ENCODE measurements around the gene COQ6.

Gene COQ6

GRCh38 chr14:73936548-73936947, 13.6 kb upstream of the COQ6 start:
- no peak overlapping the region for H2BK15ac ChIP-seq (ENCODE audit: low read length)
- no peak overlapping the region for H2BK5ac ChIP-seq (ENCODE audit: low read length)
- no peak overlapping the region for H3K23ac ChIP-seq (ENCODE audit: low read depth, low read length, poor library complexity)
- H3K4me3 ChIP-seq (ENCODE audit: low read length in 2 of 2), result no peak overlapping the region
- no CpG with 5 or more reads among the region's 1 CpG for WGBS, 2 donors (ENCODE audit: extremely low coverage in 2 of 2, insufficient read length in 2 of 2, insufficient replicate concordance in 1 of 2)
- H3K18ac ChIP-seq (ENCODE audit: low read length), result no peak overlapping the region
- no peaks in the 10 kb centered on the region for H3K27me3 ChIP-seq (ENCODE audit: control insufficient read depth in 3 of 3, insufficient read depth in 3 of 3, low read depth in 1 of 3, low read length in 3 of 3)
- H4K91ac ChIP-seq (ENCODE audit: low read depth, low read length, poor library complexity), result no peak overlapping the region
- no peak overlapping the region for H2BK12ac ChIP-seq (ENCODE audit: low read length)
- no peak overlapping the region for H3K4me2 ChIP-seq (ENCODE audit: insufficient read depth, low read length, poor library complexity, severe bottlenecking)
- DNase-seq (ENCODE audit: low spot score), result no peak
- no peak overlapping the region for H2AK5ac ChIP-seq (ENCODE audit: low read depth, low read length)
- no peak overlapping the region for H3K14ac ChIP-seq (ENCODE audit: low read length)
- peaks cover 0 to 2% of the 10 kb centered on the region in 2 donors for H3K4me1 ChIP-seq (ENCODE audit: control insufficient read depth in 2 of 2, insufficient read depth in 1 of 2, low read depth in 1 of 2, low read length in 2 of 2)
- no peaks in the 10 kb centered on the region for H3K79me1 ChIP-seq (ENCODE audit: low read depth, low read length)
- H3K9me3 ChIP-seq (replicated peaks in 1 of 2; ENCODE audit: control insufficient read depth in 2 of 2, insufficient read depth in 1 of 2, low read depth in 1 of 2, low read length in 2 of 2), result no peaks in the 10 kb centered on the region
- no peak overlapping the region for H2BK120ac ChIP-seq (ENCODE audit: low read depth, low read length)
- H3K27ac ChIP-seq (replicated peaks; ENCODE audit: low read length), result no peak overlapping the region
- H3K4ac ChIP-seq (ENCODE audit: low read length), result no peak overlapping the region
- H2AFZ ChIP-seq (ENCODE audit: low read length), result no peak overlapping the region
- no peak overlapping the region for H4K8ac ChIP-seq (ENCODE audit: low read depth, low read length)
- no peak overlapping the region for H3K9ac ChIP-seq (ENCODE audit: low read depth, low read length, poor library complexity)
- peaks cover 10 to 58% of the 10 kb centered on the region in 2 donors for H3K36me3 ChIP-seq (replicated peaks in 1 of 2; ENCODE audit: control insufficient read depth in 2 of 2, insufficient read depth in 2 of 2, low read length in 2 of 2)

- Histone ChIP-seq H3K36me3 (replicated peaks in 1 of 2; ENCODE audit: control insufficient read depth in 2 of 2, insufficient read depth in 2 of 2, low read length in 2 of 2) (peaks cover 5 to 54% of the 10 kb centered on the region in 2 donors), H3K9ac (ENCODE audit: low read depth, low read length, poor library complexity) (no peak overlapping the region), H3K79me1 (ENCODE audit: low read depth, low read length) (no peaks in the 10 kb centered on the region), H2BK120ac (ENCODE audit: low read depth, low read length) (no peak overlapping the region), H3K9me3 (replicated peaks in 1 of 2; ENCODE audit: control insufficient read depth in 2 of 2, insufficient read depth in 1 of 2, low read depth in 1 of 2, low read length in 2 of 2) (no peaks in the 10 kb centered on the region), H2BK12ac (ENCODE audit: low read length) (no peak overlapping the region), H4K91ac (ENCODE audit: low read depth, low read length, poor library complexity) (no peak overlapping the region), H3K23ac (ENCODE audit: low read depth, low read length, poor library complexity) (no peak overlapping the region), H3K18ac (ENCODE audit: low read length) (no peak overlapping the region), H2AFZ (ENCODE audit: low read length) (no peak overlapping the region), H3K14ac (ENCODE audit: low read length) (no peak overlapping the region), H2BK5ac (ENCODE audit: low read length) (no peak overlapping the region), H3K4ac (ENCODE audit: low read length) (no peak overlapping the region), H3K4me2 (ENCODE audit: insufficient read depth, low read length, poor library complexity, severe bottlenecking) (no peak overlapping the region), H3K27me3 (ENCODE audit: control insufficient read depth in 3 of 3, insufficient read depth in 3 of 3, low read depth in 1 of 3, low read length in 3 of 3) (no peaks in the 10 kb centered on the region), H2BK15ac (ENCODE audit: low read length) (no peak overlapping the region), H3K4me3 (ENCODE audit: low read length in 2 of 2) (no peak overlapping the region), H3K27ac (replicated peaks; ENCODE audit: low read length) (no peak overlapping the region), H4K8ac (ENCODE audit: low read depth, low read length) (no peak overlapping the region), H2AK5ac (ENCODE audit: low read depth, low read length) (no peak overlapping the region), H3K4me1 (ENCODE audit: control insufficient read depth in 2 of 2, insufficient read depth in 1 of 2, low read depth in 1 of 2, low read length in 2 of 2) (peaks cover 0 to 2% of the 10 kb centered on the region in 2 donors)
- DNase-seq (ENCODE audit: low spot score), result no peak
- no CpG with 5 or more reads among the region's 2 CpGs for WGBS, 2 donors (ENCODE audit: extremely low coverage in 2 of 2, insufficient read length in 2 of 2, insufficient replicate concordance in 1 of 2)
Measured at GRCh38 chr14:73937012-73937411, 13.1 kb upstream of the COQ6 start.

- Histone ChIP-seq H3K4me1 (ENCODE audit: control insufficient read depth in 2 of 2, insufficient read depth in 1 of 2, low read depth in 1 of 2, low read length in 2 of 2) (peaks cover 0 to 2% of the 10 kb centered on the region in 2 donors), H2AFZ (ENCODE audit: low read length) (no peak overlapping the region), H3K79me1 (ENCODE audit: low read depth, low read length) (no peaks in the 10 kb centered on the region), H3K4ac (ENCODE audit: low read length) (no peak overlapping the region), H2BK120ac (ENCODE audit: low read depth, low read length) (no peak overlapping the region), H3K9ac (ENCODE audit: low read depth, low read length, poor library complexity) (no peak overlapping the region), H3K9me3 (replicated peaks in 1 of 2; ENCODE audit: control insufficient read depth in 2 of 2, insufficient read depth in 1 of 2, low read depth in 1 of 2, low read length in 2 of 2) (no peaks in the 10 kb centered on the region), H2BK5ac (ENCODE audit: low read length) (no peak overlapping the region), H4K91ac (ENCODE audit: low read depth, low read length, poor library complexity) (no peak overlapping the region), H4K8ac (ENCODE audit: low read depth, low read length) (no peak overlapping the region), H2AK5ac (ENCODE audit: low read depth, low read length) (no peak overlapping the region), H3K14ac (ENCODE audit: low read length) (no peak overlapping the region), H3K36me3 (replicated peaks in 1 of 2; ENCODE audit: control insufficient read depth in 2 of 2, insufficient read depth in 2 of 2, low read length in 2 of 2) (peaks cover 0 to 15% of the 10 kb centered on the region in 2 donors), H2BK15ac (ENCODE audit: low read length) (no peak overlapping the region), H3K23ac (ENCODE audit: low read depth, low read length, poor library complexity) (no peak overlapping the region), H3K4me2 (ENCODE audit: insufficient read depth, low read length, poor library complexity, severe bottlenecking) (no peak overlapping the region), H3K27ac (replicated peaks; ENCODE audit: low read length) (no peak overlapping the region), H3K4me3 (ENCODE audit: low read length in 2 of 2) (no peak overlapping the region), H3K27me3 (ENCODE audit: control insufficient read depth in 3 of 3, insufficient read depth in 3 of 3, low read depth in 1 of 3, low read length in 3 of 3) (no peaks in the 10 kb centered on the region), H3K18ac (ENCODE audit: low read length) (no peak overlapping the region), H2BK12ac (ENCODE audit: low read length) (no peak overlapping the region)
- no peak for DNase-seq (ENCODE audit: low spot score)
- no CpG with 5 or more reads among the region's 7 CpGs for WGBS, 2 donors (ENCODE audit: extremely low coverage in 2 of 2, insufficient read length in 2 of 2, insufficient replicate concordance in 1 of 2)
Measured at GRCh38 chr14:73942180-73942579, 7.9 kb upstream of the COQ6 start.

- no CpG with 5 or more reads among the region's 4 CpGs for WGBS, 2 donors (ENCODE audit: extremely low coverage in 2 of 2, insufficient read length in 2 of 2, insufficient replicate concordance in 1 of 2)
- Histone ChIP-seq H3K4me3 (ENCODE audit: low read length in 2 of 2) (no peak overlapping the region), H2BK5ac (ENCODE audit: low read length) (no peak overlapping the region), H3K23ac (ENCODE audit: low read depth, low read length, poor library complexity) (no peak overlapping the region), H3K9me3 (replicated peaks in 1 of 2; ENCODE audit: control insufficient read depth in 2 of 2, insufficient read depth in 1 of 2, low read depth in 1 of 2, low read length in 2 of 2) (no peaks in the 10 kb centered on the region), H3K4me1 (ENCODE audit: control insufficient read depth in 2 of 2, insufficient read depth in 1 of 2, low read depth in 1 of 2, low read length in 2 of 2) (peaks cover 0 to 2% of the 10 kb centered on the region in 2 donors), H2AK5ac (ENCODE audit: low read depth, low read length) (no peak overlapping the region), H4K91ac (ENCODE audit: low read depth, low read length, poor library complexity) (no peak overlapping the region), H3K36me3 (replicated peaks in 1 of 2; ENCODE audit: control insufficient read depth in 2 of 2, insufficient read depth in 2 of 2, low read length in 2 of 2) (peaks cover 0 to 6% of the 10 kb centered on the region in 2 donors), H3K27ac (replicated peaks; ENCODE audit: low read length) (no peak overlapping the region), H3K9ac (ENCODE audit: low read depth, low read length, poor library complexity) (no peak overlapping the region), H3K79me1 (ENCODE audit: low read depth, low read length) (no peaks in the 10 kb centered on the region), H3K4me2 (ENCODE audit: insufficient read depth, low read length, poor library complexity, severe bottlenecking) (no peak overlapping the region), H2AFZ (ENCODE audit: low read length) (no peak overlapping the region), H2BK120ac (ENCODE audit: low read depth, low read length) (no peak overlapping the region), H3K27me3 (ENCODE audit: control insufficient read depth in 3 of 3, insufficient read depth in 3 of 3, low read depth in 1 of 3, low read length in 3 of 3) (no peaks in the 10 kb centered on the region), H2BK12ac (ENCODE audit: low read length) (no peak overlapping the region), H3K18ac (ENCODE audit: low read length) (no peak overlapping the region), H3K14ac (ENCODE audit: low read length) (no peak overlapping the region), H4K8ac (ENCODE audit: low read depth, low read length) (no peak overlapping the region), H2BK15ac (ENCODE audit: low read length) (no peak overlapping the region), H3K4ac (ENCODE audit: low read length) (no peak overlapping the region)
- DNase-seq (ENCODE audit: low spot score), result no peak
Measured at GRCh38 chr14:73943083-73943482, 7.0 kb upstream of the COQ6 start.

All from neuronal stem cell (in vitro differentiated cells).